GM15510 (cell line): Measurements from ENCODE around the gene CACNA1D.

Experiments used
- POLR2A ChIP-seq: IDR thresholded peaks from 3 replicates; pipeline ENCODE4 v1.6.1; 2011; ENCODE audit warnings: borderline replicate concordance; ENCODE audit not compliant: insufficient read length; ENCODE audit errors: extremely low read depth

Gene CACNA1D

DNA sequence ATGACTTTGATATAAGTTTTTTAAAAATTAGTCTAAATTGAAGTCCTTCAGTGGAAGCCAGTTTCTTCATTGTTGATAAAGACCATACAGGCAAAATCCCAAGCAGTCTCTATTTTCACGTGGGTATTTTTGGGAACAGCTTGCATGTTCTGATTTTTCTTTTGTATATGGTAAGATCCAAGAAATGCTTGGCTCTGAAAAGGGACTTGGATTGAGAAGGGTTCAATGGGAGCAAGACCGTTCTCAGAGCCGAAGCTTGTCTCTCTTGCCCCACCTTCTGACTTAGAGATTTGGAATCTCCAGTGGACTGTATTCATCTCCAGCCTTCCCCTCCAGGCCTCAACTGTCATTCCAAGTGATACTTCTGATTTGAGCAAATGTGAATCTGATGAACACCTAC, 176.3 kb downstream of the CACNA1D start:
- TF ChIP-seq POLR2A = no peak

GRCh38 chr3:53671192-53671960, 177.0 kb downstream of the CACNA1D start:
- TF ChIP-seq POLR2A = no peak

DNA sequence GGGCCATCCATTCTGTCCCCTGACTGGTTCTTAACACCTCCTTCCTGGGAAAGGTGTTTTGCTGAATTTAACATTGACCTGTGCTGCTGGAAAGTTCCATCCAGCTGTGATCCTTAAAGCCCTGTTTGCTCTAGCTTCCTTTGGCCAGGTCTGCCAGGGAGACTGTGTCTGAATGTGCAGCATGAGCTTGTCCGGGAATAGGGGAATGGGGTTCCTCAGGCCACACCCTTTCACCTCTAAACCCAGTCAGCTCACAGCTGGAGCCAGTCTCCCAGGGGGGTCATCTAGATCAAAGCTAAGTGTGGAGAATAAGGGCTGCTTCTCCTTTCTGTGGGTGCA, 177.5 kb downstream of the CACNA1D start:
- no peak for TF ChIP-seq POLR2A

- TF ChIP-seq POLR2A = no peak
These were observed 178.6 kb downstream of the CACNA1D start for GRCh38 chr3:53672981-53673380.

GRCh38 chr3:53673722-53674350, 179.4 kb downstream of the CACNA1D start:
- no peak for TF ChIP-seq POLR2A

DNA sequence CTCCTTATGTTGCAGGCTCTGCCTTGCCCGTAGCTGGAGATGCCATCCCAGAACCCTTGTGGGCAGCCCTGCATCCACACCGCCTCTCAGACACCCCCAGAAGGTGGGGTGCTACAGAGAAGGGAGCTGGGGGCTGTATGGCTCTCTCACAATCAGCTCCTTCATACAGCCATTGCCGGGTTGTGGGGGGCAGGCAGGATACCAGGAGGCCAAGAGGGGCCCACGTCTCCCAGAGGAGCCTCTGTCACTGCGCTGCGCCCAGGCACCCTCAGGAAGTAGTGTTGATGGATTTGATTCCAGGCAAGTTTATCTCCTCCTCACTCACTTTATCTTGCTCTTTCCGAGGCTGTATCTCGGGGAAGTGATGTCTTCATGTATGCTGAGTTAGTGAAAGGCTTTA, 180.2 kb downstream of the CACNA1D start:
- no peak for TF ChIP-seq POLR2A

- no peak for TF ChIP-seq POLR2A
These were observed 180.7 kb downstream of the CACNA1D start for GRCh38 chr3:53675022-53675697.

DNA sequence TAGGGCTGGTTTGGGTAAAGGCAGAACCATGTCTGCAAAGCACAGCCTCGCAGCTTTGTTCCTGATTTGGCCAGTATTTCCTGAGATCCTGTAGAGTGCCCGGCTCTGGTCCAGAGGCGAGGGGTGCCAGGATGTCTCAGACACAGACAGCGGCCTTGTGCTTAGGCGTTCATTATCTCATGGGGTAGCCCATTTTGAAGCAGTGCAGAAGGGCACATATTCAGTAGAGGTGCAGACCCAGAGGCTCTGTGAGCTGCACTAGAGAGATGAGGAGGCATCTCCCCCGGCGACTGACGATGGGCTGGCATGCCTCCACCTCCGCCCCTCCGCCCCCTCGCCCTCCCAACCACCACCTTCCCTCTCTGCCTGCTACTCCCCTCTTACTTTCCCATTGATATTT, 181.5 kb downstream of the CACNA1D start:
- TF ChIP-seq POLR2A = no peak

DNA sequence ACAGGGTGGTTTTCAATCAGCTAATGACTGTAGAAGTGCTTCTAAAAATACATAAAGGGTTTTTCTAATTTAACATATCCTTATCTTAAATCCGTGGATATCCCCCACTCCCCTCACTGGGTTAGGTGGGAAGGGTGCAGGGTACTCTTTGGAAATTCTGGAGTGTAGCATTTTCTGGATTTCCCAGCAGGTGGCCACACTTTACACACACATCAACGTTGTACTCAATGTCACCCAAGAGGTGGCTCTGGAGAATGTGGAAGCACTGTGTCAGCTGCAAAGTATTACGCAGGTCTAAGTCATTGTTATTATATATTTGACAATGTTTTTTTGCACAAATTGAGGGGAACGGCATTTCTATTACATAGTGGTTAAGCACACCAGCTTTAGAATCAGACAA, 183.0 kb downstream of the CACNA1D start:
- TF ChIP-seq POLR2A = no peak

- no peak for TF ChIP-seq POLR2A
These were observed 185.6 kb downstream of the CACNA1D start for GRCh38 chr3:53680028-53680427.

DNA sequence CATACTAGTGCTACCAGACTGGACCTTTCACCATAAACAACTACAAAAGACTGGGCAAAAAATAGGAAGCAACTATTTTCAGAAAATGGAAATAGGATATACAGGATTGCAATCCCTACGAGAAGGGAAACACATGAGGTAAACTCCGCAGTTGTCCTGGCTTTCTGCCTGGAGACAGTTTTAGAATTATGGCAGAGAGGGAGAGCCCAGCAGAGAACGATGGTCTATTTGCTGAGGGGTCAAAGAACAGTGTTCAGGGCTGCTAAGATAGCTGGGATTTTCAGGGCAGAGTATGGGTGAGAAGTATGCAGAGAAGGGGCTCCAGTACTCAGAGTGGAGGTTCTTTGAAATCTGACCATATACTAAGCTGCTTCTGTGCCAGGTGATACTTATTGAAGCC, 188.4 kb downstream of the CACNA1D start:
- no peak for TF ChIP-seq POLR2A

GRCh38 chr3:53688066-53688465, 193.7 kb downstream of the CACNA1D start:
- TF ChIP-seq POLR2A = no peak

DNA sequence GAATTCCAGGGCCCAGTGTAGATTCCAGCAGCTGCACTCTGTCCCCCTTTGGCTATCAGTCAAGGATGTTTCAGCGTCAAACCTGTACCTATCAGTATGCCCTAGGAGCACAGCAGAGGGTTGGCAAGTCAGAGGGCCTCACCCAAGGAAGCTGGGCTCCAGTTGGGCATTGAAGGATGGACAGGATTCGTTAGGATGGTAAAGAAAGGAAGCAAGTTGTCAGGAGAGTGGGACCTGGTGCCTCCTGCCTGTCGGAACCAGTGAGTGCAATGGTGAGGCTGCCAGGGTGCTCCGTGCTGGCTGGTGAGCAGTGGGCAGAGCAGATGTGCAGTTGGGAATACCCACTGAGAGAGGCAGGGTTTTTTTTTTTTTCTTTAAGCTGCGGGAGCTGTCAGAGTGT, 194.6 kb downstream of the CACNA1D start:
- no peak for TF ChIP-seq POLR2A

DNA sequence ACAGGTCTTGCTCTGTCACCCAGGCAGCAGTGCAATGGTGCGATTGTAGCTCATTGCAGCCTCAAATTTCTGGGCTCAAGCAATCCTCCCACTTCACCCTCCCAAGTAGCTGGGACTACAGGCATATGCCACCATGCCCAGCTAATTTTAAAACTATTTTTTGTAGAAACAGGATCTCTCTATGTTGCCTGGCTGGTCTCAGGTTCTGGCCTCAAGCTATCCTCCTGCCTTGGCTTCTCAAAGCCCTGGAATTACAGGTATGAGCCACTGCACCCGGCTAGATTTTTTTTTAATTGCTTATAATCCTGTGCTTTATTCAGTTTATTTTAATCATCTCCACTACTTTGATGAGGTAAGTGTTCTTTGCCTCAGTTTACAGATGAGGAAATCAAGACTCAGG, 195.3 kb downstream of the CACNA1D start:
- no peak for TF ChIP-seq POLR2A

- no peak for TF ChIP-seq POLR2A
These were observed 196.1 kb downstream of the CACNA1D start for GRCh38 chr3:53690521-53690920.

- TF ChIP-seq POLR2A = no peak
These were observed 196.9 kb downstream of the CACNA1D start for GRCh38 chr3:53691349-53691748.
